AG04450 (cell line): ENCODE data around the gene RPL18. TPM values are rescaled to one million over a fixed set of nuclear protein-coding genes. Genes with fewer than 3 reads are reported as not detected.

ENCODE experiments used
- CTCF ChIA-PET: fragments of 300-600, 350-600 bp; formaldehyde crosslinking; extraction: SDS; loops from one replicate; lab custom pipeline; 2022; ENCODE audit warnings: antibody characterized with exemption, inconsistent platforms; lab: Charles Lee
- POLR2A ChIA-PET: fragments of 350-600 bp; formaldehyde crosslinking; extraction: SDS; loops from one replicate; lab custom pipeline; 2021; ENCODE audit warnings: antibody characterized with exemption, inconsistent platforms; lab: Yijun Ruan, JAX
- DNase-seq: peaks from one replicate; pipeline ENCODE4 v3.0.0-alpha.2; 2011; ENCODE audit warnings: low read depth, low spot score
- H3K27ac ChIP-seq: one replicate; pipeline ENCODE4 v1.5.1; 2012; ENCODE audit warnings: low read depth, low read length, control low read depth
- H3K27me3 ChIP-seq: one replicate; pipeline ENCODE4 v1.6.0; 2012; ENCODE audit warnings: low read length; ENCODE audit not compliant: control insufficient read depth, insufficient read depth
- H3K4me3 ChIP-seq: 2 replicates; pipeline ENCODE4 v1.5.1; 2011; ENCODE audit warnings: mild to moderate bottlenecking, low read depth, low read length, control low read depth
- H3K9me3 ChIP-seq: 2 replicates; pipeline ENCODE4 v1.5.1; 2012; ENCODE audit warnings: low read length; ENCODE audit not compliant: control insufficient read depth, insufficient read depth
- polyA plus RNA-seq: library from polyadenylated mRNA; depleted of rRNA; stranded (reverse); fragments of >200 nt; gene quantifications from 2 replicates; pipeline ENCODE4 v1.2.3, GENCODE V29; 2011
- TF ChIP-seq, protein P1 (sequence below): IDR thresholded peaks from 2 replicates; pipeline ENCODE4 v1.5.1; 2011; ENCODE audit warnings: low read depth, low read length, control low read depth, inconsistent platforms

The RPL18 gene
- polyA plus RNA-seq, 1 experiment: 1,020 TPM

DNA sequence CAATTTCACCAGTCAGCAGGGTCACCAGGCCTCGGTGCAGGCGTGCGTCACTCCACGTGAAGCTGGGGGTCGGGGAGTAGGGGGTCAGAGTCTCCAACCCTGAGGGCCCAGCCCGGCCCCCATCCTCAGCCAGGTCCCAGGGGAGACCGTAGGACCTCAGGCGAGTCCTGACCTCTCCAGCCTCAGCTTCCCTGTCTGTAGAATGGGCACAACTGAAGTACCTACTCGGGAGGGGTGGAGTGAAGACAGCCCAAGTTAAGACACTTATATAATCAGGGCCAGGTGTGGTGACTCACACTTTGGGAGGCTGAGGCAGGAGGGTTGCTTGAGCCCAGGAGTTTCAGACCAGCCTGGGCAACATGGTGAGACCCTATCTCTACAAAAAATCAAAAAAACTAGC, 15.1 kb downstream of the RPL18 start:
- TF ChIP-seq, protein P1, sequence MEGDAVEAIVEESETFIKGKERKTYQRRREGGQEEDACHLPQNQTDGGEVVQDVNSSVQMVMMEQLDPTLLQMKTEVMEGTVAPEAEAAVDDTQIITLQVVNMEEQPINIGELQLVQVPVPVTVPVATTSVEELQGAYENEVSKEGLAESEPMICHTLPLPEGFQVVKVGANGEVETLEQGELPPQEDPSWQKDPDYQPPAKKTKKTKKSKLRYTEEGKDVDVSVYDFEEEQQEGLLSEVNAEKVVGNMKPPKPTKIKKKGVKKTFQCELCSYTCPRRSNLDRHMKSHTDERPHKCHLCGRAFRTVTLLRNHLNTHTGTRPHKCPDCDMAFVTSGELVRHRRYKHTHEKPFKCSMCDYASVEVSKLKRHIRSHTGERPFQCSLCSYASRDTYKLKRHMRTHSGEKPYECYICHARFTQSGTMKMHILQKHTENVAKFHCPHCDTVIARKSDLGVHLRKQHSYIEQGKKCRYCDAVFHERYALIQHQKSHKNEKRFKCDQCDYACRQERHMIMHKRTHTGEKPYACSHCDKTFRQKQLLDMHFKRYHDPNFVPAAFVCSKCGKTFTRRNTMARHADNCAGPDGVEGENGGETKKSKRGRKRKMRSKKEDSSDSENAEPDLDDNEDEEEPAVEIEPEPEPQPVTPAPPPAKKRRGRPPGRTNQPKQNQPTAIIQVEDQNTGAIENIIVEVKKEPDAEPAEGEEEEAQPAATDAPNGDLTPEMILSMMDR: no peak
- H3K9me3 ChIP-seq: no peaks in the 10 kb centered on the region; the same call in 1 of the 2 replicates

DNA sequence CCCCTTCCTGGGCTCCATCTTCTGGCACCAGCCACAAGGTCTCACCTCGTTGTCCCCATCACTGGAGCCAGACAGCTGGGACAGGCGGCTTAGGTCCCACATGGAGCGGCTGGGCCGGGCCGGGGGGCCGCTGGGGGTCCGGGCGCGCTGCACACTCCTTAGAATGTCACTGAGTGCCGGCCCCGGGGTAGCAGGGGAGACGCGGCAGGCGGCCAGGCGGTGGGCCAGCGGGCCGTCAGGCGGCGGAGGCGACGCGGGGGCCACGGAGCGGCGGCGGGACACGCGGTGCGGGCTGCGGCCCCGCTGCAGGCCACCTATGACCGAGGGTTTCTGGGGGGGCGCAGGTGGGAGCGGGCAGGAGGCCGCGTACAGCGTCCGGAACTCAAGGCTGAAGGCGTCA, 15.5 kb downstream of the RPL18 start:
- TF ChIP-seq, protein P1: no peak
- CTCF ChIA-PET: no interaction called here
- no peak overlapping the region for H3K27ac ChIP-seq
- POLR2A ChIA-PET: no interaction called here
- no peak for DNase-seq
- no peaks in the 10 kb centered on the region; the same call in 1 of the 2 replicates for H3K9me3 ChIP-seq
- H3K27me3 ChIP-seq: peaks cover 10% of the 10 kb centered on the region
- no peak overlapping the region for H3K4me3 ChIP-seq

More for the DNA sequence above, 15.1 kb downstream of the RPL18 start:
- no peak for DNase-seq
- H3K27me3 ChIP-seq: peaks cover 9% of the 10 kb centered on the region
- ChIA-PET CTCF (no interaction called here), POLR2A (no interaction called here)
- H3K27ac ChIP-seq: no peak overlapping the region
- no peak overlapping the region for H3K4me3 ChIP-seq

DNA sequence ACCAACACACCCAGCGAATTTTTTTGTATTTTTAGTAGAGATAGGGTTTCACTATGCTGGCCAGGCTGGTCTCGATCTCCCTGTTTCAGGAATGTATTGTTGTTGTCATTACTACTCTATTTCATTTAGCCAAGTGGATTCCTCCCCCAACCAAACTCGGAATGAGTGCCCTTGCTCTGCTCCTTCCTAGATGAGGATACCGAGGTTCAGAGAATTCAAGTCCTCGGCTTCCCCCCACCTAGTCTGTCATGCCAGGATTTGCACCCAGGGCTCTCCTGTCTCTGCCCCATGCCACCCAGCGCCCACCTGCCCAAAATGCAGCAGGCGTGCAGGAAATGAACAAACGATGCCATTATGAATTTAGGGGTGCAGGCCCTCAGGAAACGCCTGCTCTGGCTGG, 16.0 kb downstream of the RPL18 start:
- TF ChIP-seq, protein P1: no peak
- CTCF ChIA-PET: no interaction called here

DNA sequence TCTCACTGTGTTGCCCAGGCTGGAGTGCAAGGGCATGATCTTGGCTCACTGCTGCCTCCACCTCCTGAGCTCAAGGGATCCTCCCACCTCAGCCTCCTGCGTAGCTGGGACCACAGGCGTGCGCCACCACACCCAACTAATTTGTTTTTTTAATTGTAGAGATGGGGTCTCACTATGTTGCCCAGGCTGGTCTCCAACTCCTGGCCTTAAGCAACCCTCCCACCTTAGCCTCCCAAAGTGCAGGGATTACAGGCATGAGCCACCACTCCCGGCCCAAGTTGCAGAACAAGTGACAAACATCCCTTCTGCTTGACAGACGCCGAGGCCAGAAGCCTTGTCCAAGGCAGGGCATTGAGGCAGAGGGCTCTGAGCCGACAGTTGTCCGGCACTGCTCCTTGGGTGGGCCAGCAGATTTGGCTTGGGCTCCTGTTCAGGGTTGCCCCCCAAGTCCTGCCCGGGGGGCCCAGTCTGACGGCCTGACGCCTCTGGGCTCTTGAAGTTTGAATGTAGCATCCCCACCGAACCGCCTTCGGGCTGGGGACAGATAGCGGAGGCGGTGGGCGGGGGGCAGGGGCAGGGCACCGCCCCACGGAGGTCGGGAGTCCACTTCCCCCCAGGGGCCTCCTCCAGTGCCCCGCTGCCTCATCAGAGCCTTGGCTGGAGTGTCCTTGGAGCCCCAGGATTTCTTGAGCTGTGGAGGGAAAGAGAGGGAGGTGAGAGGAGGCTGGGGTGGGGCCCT, 18.1 kb downstream of the RPL18 start:
- peaks cover 15% of the 10 kb centered on the region for H3K27me3 ChIP-seq
- ChIA-PET POLR2A (interaction anchor here (0.7 to 1.0 kb wide), 2 partner anchors 19 to 211 kb away, joined by 3 to 5 read pairs; partner anchors contain the start of gene SPHK2), CTCF (interaction anchor here (2.4 kb wide), 1 partner anchor 12 kb away, joined by 12 read pairs; no protein-coding TSS in a partner anchor)
- DNase-seq: no peak
- H3K9me3 ChIP-seq: no peaks in the 10 kb centered on the region; the same call in 1 of the 2 replicates
- H3K4me3 ChIP-seq: no peak overlapping the region
- TF ChIP-seq, protein P1: no peak
- no peak overlapping the region for H3K27ac ChIP-seq

More for the DNA sequence above, 16.0 kb downstream of the RPL18 start:
- no peak for DNase-seq
- Histone ChIP-seq H3K4me3 (no peak overlapping the region), H3K27ac (no peak overlapping the region), H3K9me3 (no peaks in the 10 kb centered on the region; the same call in 1 of the 2 replicates), H3K27me3 (peaks cover 13% of the 10 kb centered on the region)
- POLR2A ChIA-PET: interaction anchor here (1.1 kb wide), 1 partner anchor 10 kb away, joined by 3 read pairs; no protein-coding TSS in a partner anchor

DNA sequence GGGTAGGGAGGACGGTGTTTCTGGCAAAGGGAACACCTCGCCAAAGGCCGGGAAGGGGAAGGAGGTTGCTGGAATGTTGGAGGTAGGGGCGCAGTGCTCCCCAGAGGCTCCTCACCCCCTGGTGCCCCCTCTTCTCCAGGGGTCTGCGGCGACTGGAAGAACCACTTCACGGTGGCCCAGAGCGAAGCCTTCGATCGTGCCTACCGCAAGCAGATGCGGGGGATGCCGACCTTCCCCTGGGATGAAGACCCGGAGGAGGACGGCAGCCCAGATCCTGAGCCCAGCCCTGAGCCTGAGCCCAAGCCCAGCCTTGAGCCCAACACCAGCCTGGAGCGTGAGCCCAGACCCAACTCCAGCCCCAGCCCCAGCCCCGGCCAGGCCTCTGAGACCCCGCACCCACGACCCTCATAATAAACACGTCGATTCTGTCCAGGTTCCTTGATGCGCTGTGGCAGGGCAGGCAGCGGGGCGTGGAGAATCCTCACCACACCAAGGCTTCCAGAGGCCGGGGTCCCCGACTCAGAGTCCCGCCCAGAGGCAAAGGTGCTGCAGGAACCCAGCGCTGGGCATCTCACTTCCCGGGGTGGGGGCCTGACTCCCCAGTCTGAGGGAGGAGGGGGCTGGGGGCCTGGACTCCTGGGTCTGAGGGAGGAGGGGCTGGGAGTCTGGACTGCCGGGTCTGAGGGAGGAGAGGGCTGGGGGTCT, 19.8 kb downstream of the RPL18 start:
- ChIA-PET POLR2A (no interaction called here), CTCF (no interaction called here)
- no peak overlapping the region for H3K4me3 ChIP-seq
- H3K9me3 ChIP-seq: no peaks in the 10 kb centered on the region; the same call in 1 of the 2 replicates
- TF ChIP-seq, protein P1: no peak
- H3K27me3 ChIP-seq: peaks cover 15% of the 10 kb centered on the region
- no peak for DNase-seq
- no peak overlapping the region for H3K27ac ChIP-seq
